GM21717 (cell line): ENCODE results near the gene CRYGN.

ENCODE experiments used
- ATAC-seq: cut with Tn5 transposase; IDR thresholded peaks from one replicate; pipeline ENCODE4 v1.9.1; 2021; ENCODE audit warnings: mild to moderate bottlenecking, moderate library complexity; ENCODE audit not compliant: unreplicated experiment

CRYGN gene

GRCh38 chr7:151393031-151393977 lies 46.6 kb downstream of the CRYGN start:
- ATAC-seq, result no peak

GRCh38 chr7:151392426-151392825 lies 47.5 kb downstream of the CRYGN start:
- ATAC-seq, result no peak

DNA sequence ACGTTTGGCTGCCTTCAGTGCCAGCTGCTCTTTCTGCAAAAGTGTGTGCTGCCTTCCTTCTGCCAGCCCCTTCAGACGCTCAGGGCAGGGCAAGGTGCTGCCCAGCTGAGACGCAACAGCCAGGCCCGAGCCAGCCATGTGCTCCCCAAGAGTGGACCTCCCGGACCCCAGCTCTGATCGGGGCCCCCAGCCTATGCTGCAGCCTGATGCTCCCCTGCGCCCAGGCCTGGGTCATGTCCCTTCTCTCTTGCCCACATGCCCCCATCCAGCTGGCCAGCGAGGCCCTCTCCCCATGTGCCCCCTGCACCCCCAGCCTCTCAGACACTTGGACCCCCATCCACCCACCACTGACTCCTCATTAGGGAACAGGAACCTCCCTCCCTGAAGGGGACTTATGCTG lies 47.9 kb downstream of the CRYGN start:
- no peak for ATAC-seq

DNA sequence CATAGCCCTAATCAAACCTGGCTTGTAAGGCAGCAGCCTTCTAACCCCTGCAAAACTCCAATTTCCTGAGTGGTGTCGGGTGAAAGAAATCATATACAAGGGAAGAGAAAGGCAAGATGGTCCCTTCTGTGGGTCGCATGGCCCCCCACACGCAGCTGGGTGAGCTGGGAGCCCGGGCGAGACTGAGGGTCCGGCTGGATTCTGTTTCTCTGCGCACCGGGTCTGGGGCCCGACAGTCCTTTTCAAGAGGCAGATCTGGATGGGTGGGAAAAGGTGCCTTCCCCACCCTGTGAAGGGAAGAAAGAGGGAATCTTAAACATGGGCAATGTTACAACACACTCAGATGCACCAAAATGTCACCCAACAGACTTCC lies 48.6 kb downstream of the CRYGN start:
- no peak for ATAC-seq

DNA sequence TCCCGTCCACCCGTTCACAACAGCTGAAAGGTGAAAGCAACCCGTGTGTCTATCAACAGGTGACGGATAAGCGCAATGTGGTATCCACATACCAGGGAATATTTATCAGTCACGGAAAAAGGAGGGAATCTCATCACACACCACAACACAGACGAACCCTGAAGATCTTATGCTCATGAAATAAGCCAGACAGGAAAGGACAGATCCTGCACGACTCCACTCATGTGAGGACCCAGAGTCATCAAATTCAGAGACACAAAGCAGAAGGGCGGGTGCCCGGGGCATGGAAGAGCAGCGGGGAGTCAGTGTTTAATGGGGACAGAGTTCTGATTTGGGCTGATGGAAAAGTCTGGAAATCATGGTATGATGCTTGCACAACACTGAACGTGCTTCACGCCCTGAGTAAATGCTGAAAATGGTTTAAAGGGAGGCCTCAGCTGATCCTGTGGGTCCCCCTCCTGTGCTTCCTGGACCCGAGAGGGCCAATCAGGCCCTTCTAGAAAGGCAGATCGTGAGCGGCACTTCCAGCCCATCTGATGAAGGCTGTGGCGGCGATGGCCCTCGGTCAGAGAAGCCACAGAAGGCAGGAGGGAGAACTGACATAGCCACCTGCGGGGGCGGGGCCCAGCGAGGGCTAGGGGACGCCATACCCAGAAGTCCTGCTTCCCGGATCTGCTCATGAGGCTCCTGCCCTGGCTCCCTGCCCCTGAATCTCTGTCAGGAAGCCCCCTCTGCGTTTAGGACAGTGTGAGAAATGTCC lies 49.2 kb downstream of the CRYGN start:
- ATAC-seq, result no peak

DNA sequence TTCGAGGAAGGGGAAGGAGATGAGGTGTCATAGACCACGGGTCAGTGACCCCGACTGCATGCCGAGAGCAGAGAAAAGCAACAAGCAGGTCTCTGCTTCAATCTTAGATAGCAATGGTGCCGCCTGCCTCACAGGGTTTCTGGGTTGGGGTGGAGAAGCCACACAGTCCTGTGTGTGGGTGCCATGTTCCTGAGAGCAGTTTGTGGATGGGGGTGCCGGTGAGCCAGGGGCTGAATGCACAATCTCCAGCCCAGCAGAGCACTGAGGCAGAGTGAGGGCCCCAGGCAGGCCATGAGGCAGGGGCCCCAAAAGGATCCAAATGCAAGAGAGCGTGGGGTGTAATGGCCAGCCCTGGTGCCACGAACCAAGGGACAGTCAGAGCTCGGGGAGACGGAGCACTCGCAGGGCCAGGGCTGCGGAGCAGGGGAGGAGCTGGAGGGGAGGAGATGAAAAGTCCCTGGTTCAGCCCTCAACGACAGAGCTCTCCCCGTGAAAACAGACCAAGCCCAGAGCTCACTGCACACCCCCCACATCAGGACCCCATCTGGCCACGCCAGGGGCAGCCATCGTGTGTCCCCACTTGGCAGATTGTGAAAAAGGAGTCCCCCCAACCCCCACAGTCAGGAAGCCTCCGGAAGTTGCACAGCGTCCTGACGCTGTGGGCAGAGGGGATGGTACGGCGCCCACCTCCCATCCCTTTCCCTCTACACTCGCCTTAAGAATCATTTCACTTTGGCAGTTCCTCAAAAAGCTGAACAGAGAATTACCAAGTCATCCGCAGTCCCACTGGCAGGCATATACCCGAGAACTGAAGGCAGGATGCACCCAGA lies 50.0 kb downstream of the CRYGN start:
- no peak for ATAC-seq

GRCh38 chr7:151389096-151389767 lies 50.7 kb downstream of the CRYGN start:
- ATAC-seq, result no peak

DNA sequence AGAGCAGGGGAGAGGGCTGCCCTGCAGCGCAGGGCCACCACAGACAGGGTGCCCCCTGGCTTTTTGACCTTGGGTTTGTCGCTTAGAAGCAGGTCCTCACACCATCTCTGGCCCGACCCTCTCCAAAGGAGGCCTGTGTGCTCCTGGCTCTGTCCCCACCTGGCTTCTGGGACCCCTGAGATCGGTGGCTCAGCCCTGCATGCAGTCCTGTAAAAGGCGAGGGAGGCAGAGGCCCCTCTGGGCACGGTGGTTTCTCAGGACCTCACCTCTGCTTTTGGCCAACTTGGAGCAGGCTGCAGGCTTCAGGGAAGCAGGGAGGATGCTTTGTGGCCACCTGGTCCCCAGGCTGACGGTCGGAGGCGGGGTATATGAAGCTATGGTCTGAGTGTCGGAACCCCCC lies 51.5 kb downstream of the CRYGN start:
- ATAC-seq, result no peak

- no peak for ATAC-seq
Measured at GRCh38 chr7:151388007-151388297, 52.0 kb downstream of the CRYGN start.

- ATAC-seq, result no peak
Measured at GRCh38 chr7:151387161-151388006, 52.6 kb downstream of the CRYGN start.

DNA sequence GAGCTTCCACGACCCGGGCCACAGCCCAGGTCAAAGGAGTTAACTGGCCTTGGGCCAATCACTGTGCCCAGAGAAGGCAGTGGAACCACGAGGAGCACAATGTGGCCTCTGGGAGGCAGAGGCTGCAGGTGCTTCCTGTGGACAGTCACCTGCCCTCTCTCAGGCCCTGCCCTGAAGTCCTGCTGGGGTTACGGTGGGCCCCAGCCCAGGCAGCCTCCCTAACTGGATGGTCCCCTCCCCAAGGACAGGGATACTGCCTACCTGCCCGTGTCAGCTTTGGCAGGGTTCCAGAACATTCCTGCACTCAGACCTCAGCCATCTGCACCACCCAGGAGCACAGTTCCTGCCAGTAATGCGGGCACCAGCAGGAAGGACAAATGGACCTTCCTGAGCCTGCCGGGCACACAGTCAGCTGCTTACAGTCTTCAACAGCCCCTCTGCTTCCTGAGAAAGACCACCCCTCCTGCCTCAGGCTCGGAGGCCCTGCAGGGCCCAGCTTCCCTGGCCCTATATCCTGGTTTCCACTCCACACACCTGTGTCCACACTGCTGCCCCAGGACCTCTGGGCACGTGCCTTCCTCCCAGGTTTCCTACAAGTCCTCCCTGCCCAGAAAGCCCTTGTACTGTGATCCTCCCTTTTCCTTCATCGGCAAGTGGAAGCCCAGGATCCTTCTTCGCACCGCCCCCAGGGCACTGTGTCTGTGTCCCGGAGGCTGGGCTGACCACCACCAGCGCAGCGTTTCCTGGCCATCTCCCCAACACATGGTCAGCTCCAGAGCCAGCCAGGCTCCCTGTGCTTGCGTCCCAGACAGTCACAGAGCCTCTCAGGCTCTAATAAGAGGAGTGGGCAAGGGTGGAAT lies 53.4 kb downstream of the CRYGN start:
- no peak for ATAC-seq

GRCh38 chr7:151385626-151386300 lies 54.2 kb downstream of the CRYGN start:
- ATAC-seq, result no peak

DNA sequence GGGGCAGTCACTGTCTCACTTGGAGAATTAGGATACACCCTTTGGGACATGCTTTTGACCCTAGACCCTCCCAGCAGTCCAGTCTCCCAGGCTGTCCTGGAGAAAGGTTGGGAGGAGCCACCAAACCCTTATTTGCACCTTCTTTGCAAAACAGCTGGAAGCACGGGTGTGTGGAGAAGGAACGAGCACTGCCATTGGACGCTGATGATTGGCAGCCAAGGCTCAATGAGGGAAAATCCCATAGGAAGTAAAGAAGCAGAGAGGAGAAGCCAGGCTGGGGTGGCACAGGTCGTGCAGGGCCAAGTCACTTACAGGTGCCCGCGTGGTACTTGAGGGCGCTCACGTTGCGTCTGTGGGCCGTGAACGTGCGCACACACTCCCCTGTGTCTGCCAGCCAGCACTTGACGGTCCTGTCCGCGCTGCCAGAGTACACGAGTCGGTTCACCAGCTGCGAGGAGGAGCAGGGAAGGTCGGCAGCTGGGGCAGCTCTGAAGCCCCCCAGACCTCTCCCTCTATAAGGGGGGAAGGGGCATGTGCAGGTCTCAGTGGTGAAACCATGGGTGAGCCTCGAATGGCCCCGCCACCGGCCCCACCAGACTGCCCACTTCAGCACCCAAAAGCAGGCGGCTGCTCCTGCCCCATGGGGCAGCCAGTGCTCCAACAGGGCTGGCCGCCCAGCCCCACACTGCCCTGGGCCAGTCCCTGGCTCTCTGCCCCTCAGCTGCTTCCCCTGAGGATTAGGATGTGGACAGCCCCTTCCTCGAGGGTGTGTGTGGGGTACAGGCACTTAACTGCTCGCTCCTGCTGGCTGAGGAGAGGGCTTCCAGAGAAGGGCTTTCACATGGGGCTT lies 54.9 kb downstream of the CRYGN start:
- ATAC-seq, result no peak

DNA sequence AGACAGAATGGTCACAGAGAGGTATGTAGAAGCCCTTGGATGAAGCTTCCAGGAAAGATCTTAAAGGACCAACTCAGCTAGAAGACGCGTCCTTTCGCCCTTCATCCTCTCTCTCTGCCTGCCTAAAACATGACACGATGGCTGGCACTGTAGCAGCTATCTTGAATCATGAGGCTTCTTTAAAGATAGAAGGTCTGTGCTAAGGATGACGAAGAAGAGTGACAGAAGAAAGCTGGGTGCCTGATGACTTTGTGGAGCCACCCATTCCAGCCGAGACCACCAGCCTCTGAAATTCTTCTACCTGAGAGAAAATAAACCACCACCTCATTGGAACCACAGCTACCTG lies 55.6 kb downstream of the CRYGN start:
- no peak for ATAC-seq

DNA sequence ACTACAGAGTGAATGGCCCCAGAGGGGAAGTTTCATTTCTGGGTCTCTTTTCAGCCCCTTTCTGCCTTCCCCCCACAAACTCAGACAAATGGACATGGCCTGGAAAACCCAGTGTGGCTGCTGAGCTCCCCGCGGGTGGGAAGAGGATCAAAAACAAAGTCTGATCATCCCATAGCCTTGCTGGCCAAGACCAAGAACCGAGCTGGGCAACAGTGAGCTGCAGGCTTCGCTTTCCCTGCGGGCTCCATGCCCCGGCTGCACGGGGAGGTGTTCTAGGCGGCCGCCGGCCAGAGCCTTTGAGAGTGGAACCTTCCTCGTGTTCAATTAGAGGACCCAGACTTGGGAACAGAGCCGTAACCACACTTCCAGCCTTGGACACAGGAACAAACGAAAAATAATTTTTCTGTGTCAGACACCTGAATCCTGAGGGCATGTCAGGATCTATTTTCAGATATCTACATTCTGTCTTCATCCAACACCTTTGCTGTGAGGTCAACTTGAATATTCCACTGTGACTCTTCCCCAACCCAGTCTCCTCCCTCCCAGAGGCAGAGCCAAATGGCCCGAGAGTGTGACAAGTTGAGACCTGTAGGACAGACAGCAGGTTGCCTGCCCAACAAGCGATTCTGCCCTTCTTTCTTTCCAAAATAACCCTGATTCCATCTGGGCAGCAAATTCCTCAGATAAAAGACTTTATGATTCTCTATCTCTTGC lies 56.1 kb downstream of the CRYGN start:
- no peak for ATAC-seq

DNA sequence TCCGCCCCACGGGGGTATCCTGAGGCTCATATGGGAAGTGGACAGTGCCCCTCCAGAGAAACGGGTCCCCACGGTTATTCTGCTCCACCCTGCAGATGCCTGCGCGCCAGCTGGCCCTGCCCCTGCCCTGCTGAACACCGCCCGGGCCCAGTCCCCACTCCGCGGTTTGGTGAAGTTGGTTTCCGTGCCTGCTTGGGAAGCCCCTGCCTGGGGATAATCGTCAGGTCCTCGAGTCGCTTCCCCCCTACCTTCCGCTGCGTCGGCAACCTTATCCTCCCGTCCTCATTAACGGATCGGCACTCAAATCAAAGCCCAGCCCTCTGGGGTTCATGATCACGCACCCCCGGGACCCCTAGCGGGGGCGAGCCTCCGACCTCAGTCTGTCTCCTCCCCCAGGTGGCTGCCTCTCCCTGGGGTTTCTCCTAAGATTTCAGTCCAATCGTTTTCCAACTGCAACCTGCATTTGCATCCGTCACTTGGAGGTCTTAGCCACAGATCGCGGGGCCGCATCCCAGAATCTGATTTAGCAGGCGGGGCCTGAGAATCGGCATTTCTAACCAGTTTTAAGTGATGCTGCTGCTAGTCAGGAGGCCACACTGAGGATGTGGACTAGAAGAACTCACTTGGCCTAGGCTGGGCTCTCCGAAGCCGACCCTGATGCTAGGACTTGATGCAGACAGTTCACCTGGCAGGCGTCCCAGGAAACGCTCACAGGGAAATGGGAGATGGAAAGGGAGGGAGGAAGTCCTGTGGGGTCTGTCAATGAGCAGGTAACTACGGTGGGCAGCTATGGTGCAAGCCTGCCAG lies 57.7 kb downstream of the CRYGN start:
- ATAC-seq, result no peak
